OCI-LY3 (cell line): ENCODE measurements around the gene LMO7.

Experiments
- EZH2phosphoT487 ChIP-seq: fragments of 200-600 bp; shearing (Covaris generic); IDR thresholded peaks from 2 replicates; pipeline ENCODE4 v1.6.1; 2018; ENCODE audit warnings: antibody characterized with exemption, mixed run types, low read depth
- TF ChIP-seq, protein P1 (sequence below): fragments of 200-600, 300-600 bp; sonication (generic); IDR thresholded peaks from 2 replicates; pipeline ENCODE4 v1.5.1; 2014; ENCODE audit warnings: antibody characterized with exemption, low read length, low read depth

DNA sequence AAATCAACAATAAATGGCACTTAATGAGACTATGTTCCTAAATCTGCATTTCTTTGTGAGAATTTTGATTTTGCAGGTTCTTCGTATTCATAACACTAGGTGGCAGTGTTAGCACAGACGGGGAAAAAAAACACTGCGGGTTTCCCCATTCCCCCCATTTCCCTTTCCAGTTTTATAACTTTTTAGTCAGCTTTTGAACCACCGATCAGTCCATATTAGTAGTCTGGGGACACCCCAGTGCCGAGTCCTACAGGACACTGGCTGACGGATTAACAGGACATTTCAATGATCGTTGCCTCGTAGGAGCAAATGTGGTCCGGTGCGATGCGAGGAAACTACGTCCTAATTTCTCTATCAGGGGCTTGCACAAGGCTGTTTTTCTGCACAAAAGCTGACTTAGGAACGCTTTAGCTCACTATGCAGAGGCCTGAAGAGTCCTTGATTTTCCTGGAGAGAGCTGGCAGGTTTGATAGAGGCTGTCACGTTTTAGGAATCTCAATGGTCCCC is 234.3 kb downstream of the LMO7 start:
- TF ChIP-seq, protein P1, sequence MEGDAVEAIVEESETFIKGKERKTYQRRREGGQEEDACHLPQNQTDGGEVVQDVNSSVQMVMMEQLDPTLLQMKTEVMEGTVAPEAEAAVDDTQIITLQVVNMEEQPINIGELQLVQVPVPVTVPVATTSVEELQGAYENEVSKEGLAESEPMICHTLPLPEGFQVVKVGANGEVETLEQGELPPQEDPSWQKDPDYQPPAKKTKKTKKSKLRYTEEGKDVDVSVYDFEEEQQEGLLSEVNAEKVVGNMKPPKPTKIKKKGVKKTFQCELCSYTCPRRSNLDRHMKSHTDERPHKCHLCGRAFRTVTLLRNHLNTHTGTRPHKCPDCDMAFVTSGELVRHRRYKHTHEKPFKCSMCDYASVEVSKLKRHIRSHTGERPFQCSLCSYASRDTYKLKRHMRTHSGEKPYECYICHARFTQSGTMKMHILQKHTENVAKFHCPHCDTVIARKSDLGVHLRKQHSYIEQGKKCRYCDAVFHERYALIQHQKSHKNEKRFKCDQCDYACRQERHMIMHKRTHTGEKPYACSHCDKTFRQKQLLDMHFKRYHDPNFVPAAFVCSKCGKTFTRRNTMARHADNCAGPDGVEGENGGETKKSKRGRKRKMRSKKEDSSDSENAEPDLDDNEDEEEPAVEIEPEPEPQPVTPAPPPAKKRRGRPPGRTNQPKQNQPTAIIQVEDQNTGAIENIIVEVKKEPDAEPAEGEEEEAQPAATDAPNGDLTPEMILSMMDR = peak; percentile 95
- no peak for TF ChIP-seq EZH2phosphoT487
